ENCODE results near the gene IP6K3.

IP6K3 gene

GRCh38 chr6:33758815-33759216 is 12.1 kb upstream of the IP6K3 start:
- no peak for DNase-seq

- no peak for DNase-seq
Observed at GRCh38 chr6:33757906-33758305, 11.2 kb upstream of the IP6K3 start.

- no peak for DNase-seq
Observed at GRCh38 chr6:33757113-33757512, 10.4 kb upstream of the IP6K3 start.

- no peak for DNase-seq
Observed at GRCh38 chr6:33756211-33756954, 9.7 kb upstream of the IP6K3 start.

- no peak for DNase-seq
Observed at GRCh38 chr6:33755070-33755869, 8.6 kb upstream of the IP6K3 start.

GRCh38 chr6:33754222-33754621 is 7.5 kb upstream of the IP6K3 start:
- DNase-seq: no peak

- DNase-seq: no peak
Observed at GRCh38 chr6:33752646-33753015, 5.9 kb upstream of the IP6K3 start.

- DNase-seq: no peak
Observed at GRCh38 chr6:33751771-33752645, 5.3 kb upstream of the IP6K3 start.

GRCh38 chr6:33750244-33750991 is 3.7 kb upstream of the IP6K3 start:
- no peak for DNase-seq

GRCh38 chr6:33749401-33749800 is 2.7 kb upstream of the IP6K3 start:
- no peak for DNase-seq

- no peak for DNase-seq
Observed at GRCh38 chr6:33748841-33749240, 2.1 kb upstream of the IP6K3 start.

GRCh38 chr6:33747823-33748222 is 1.1 kb upstream of the IP6K3 start:
- no peak for DNase-seq

GRCh38 chr6:33746036-33746600 is 587 bp downstream of the IP6K3 start:
- DNase-seq: no peak

GRCh38 chr6:33745548-33745947 is 1.2 kb downstream of the IP6K3 start:
- DNase-seq: no peak

GRCh38 chr6:33744895-33745546 is 1.7 kb downstream of the IP6K3 start:
- DNase-seq: no peak

GRCh38 chr6:33744001-33744848 is 2.5 kb downstream of the IP6K3 start:
- peak; percentile 75 for DNase-seq

GRCh38 chr6:33742837-33743236 is 3.9 kb downstream of the IP6K3 start:
- DNase-seq: no peak

- DNase-seq: no peak
Observed at GRCh38 chr6:33742092-33742491, 4.6 kb downstream of the IP6K3 start.

- no peak for DNase-seq
Observed at GRCh38 chr6:33740794-33741193, 5.9 kb downstream of the IP6K3 start.

GRCh38 chr6:33740204-33740608 is 6.5 kb downstream of the IP6K3 start:
- DNase-seq: no peak

GRCh38 chr6:33739571-33739970 is 7.1 kb downstream of the IP6K3 start:
- DNase-seq: no peak
